Pancreas (tissue), 10 donors: Measurements from ENCODE around the gene PABPC3. TPM values are rescaled to one million over a fixed set of nuclear protein-coding genes. Genes with fewer than 3 reads are reported as not detected.

Source experiments
- ATAC-seq, 4 donors: fragments of 200-7000 bp; cut with Tn5 transposase; one replicate each; pipeline versions ENCODE4 v1.8.0 to v1.9.1; 2020; ENCODE audit warnings: mild to moderate bottlenecking in 4 of 4, moderate library complexity in 4 of 4
- DNase-seq, 6 donors: peaks; one replicate each; pipeline ENCODE4 v3.0.0-alpha.2; 2020
- FAIRE-seq: peaks from 2 replicates; lab custom pipeline; 2012; peaks lifted over from hg19 to GRCh38; lab: Jason Lieb, UNC
- H3K27ac ChIP-seq, 4 donors: fragments of 200-600 bp; sonication (generic); 1 replicate in 3 of 4; 2 replicates in 1 of 4; pipeline versions ENCODE4 v1.5.0 to v1.8.0; 2020
- H3K27me3 ChIP-seq, 4 donors: fragments of 200-600 bp; one replicate each; pipeline ENCODE4 v1.8.0; 2021
- H3K36me3 ChIP-seq, 3 donors: fragments of 200-600 bp; sonication (generic) in 1 of 3; one replicate each; pipeline versions ENCODE4 v1.5.0 to v1.8.0; 2020 to 2021
- H3K4me1 ChIP-seq, 3 donors: fragments of 200-600 bp; one replicate each; pipeline ENCODE4 v1.8.0; 2021
- H3K4me3 ChIP-seq, 4 donors: fragments of 200-600 bp; sonication (generic) in 2 of 4; one replicate each; pipeline versions ENCODE4 v1.5.0 to v1.8.0; 2020 to 2021
- H3K9me3 ChIP-seq, 4 donors: fragments of 200-600 bp; one replicate each; pipeline ENCODE4 v1.8.0; 2021
- CTCF ChIP-seq, 4 donors: fragments of 200-600 bp; sonication (generic) in 3 of 4; IDR thresholded peaks; one replicate each; pipeline versions ENCODE4 v1.5.0 to v1.8.0; 2021; ENCODE audit warnings: antibody characterized with exemption in 4 of 4
- WGBS, 2 donors: extraction: QIAGEN DNeasy Blood & Tissue Kit; methylation state at CpG; one replicate each; pipeline ENCODE4 v1.1.7; 2013; 5-methylcytosine and 5-hydroxymethylcytosine counted together
- intact Hi-C, 3 donors: fragments of 100-400 bp; cut with DNase I; formaldehyde crosslinking; loops; one replicate each; pipeline versions ENCODE4 v1.11.1 to v1.14.2; 2022
- polyA plus RNA-seq, 2 donors: library from polyadenylated mRNA; stranded (reverse); fragments of 200-250 nt; gene quantifications; one replicate each; pipeline ENCODE4 v1.2.3, GENCODE V29; 2013
- total RNA-seq, 6 donors: library from RNA; stranded (reverse); fragmentation: NEBNext Ultra II Directional in 4 of 6; extraction: Animal tissue kit (Norgen Biotek cat#: 25700) in 4 of 6; gene quantifications; one replicate each; pipeline versions ENCODE4 v1.2.1 to v1.2.4, GENCODE V29; 2021 to 2023
- donor health status: healthy with polysubstance abuse.
- donor health status: DM: no; HTN: no; CAD: no; lungs with moderate emphysema.
- donor health status: DM: no; HTN: no; CAD: no.
- donor health status: control.
- donor health status: control.
- donor health status: Bipolar disorder and iron deficiency.
- donor health status: DM: yes; HTN: yes; CAD: no.
- donor health status: DM: no; HTN: no; CAD: no.
- donor health status: DM: no; HTN: no; CAD: no.
- donor health status: DM: yes; HTN: yes; CAD: no.

PABPC3 gene
- total RNA-seq (under 1 TPM in 5 of 6 donors, not detected in 1; 0.06 to 0.29 (median 0.19) TPM), polyA plus RNA-seq (under 1 TPM in 1 of 2 donors, not detected in 1; 0.07 TPM)

- FAIRE-seq (no peak), DNase-seq (no peak), ATAC-seq (no peak)
- TF ChIP-seq CTCF (IDR thresholded peaks at IDR 0.05) = no peak
- peak within 1 kb of the TSS in 1 of 4 donors; percentile 17 for H3K4me3 ChIP-seq
- peaks cover 0 to 7% (median 0%) of the 10 kb centered on the region in 4 donors for H3K27me3 ChIP-seq
- H3K36me3 ChIP-seq = no peaks in the 10 kb centered on the region
- H3K4me1 ChIP-seq = no peaks in the 10 kb centered on the region
- intact Hi-C loops = no loop called here
- 22 to 26% methylated on average over 50 of the region's 50 CpGs for WGBS, 2 donors
- no peaks in the 10 kb centered on the region for H3K9me3 ChIP-seq
- no peak within 1 kb of the TSS for H3K27ac ChIP-seq
Measured at GRCh38 chr13:25095851-25096453, at the start of gene PABPC3. Gene PABPC3, plus strand, starts transcription at chr13:25096136. Its CDS starts 63 bp downstream, at chr13:25096199.

- Histone ChIP-seq H3K4me1 (no peaks in the 10 kb centered on the region), H3K27me3 (peaks cover 0 to 11% (median 0%) of the 10 kb centered on the region in 4 donors)
Measured at GRCh38 chr13:25046274-25046984, 49.5 kb upstream of the PABPC3 start.

GRCh38 chr13:25046985-25047511 lies 48.9 kb upstream of the PABPC3 start:
- FAIRE-seq (no peak), DNase-seq (no peak), ATAC-seq (peak in 1 of 4 donors; percentile 39)
- WGBS, 2 donors = 1% methylated on average over 33 to 39 of the region's 39 CpGs
- TF ChIP-seq CTCF (IDR thresholded peaks at IDR 0.05) = no peak
- Histone ChIP-seq H3K4me3 (peak overlapping the region in 2 of 4 donors; percentile 14 to 33), H3K9me3 (no peaks in the 10 kb centered on the region), H3K36me3 (no peaks in the 10 kb centered on the region), H3K4me1 (no peaks in the 10 kb centered on the region), H3K27ac (no peak overlapping the region), H3K27me3 (peaks cover 0 to 11% (median 0%) of the 10 kb centered on the region in 4 donors)
- intact Hi-C loops = no loop called here

More at GRCh38 chr13:25046274-25046984, 49.5 kb upstream of the PABPC3 start:
- Histone ChIP-seq H3K9me3 (no peaks in the 10 kb centered on the region), H3K36me3 (no peaks in the 10 kb centered on the region), H3K4me3 (peak overlapping the region in 2 of 4 donors; percentile 14 to 33), H3K27ac (no peak overlapping the region)
- ATAC-seq (no peak), DNase-seq (no peak), FAIRE-seq (no peak)
- 10 to 17% methylated on average over 22 to 24 of the region's 24 CpGs for WGBS, 2 donors
- intact Hi-C loops = no loop called here
- no peak for TF ChIP-seq CTCF (IDR thresholded peaks at IDR 0.05)

- H3K27ac ChIP-seq = no peak overlapping the region
- no peak overlapping the region for H3K4me3 ChIP-seq
- intact Hi-C loops = no loop called here
- no peaks in the 10 kb centered on the region for H3K9me3 ChIP-seq
- no peak for TF ChIP-seq CTCF (IDR thresholded peaks at IDR 0.05)
- H3K36me3 ChIP-seq = no peaks in the 10 kb centered on the region
- DNase-seq = no peak
- H3K27me3 ChIP-seq = peaks cover 0 to 11% (median 0%) of the 10 kb centered on the region in 4 donors
- ATAC-seq = no peak
- FAIRE-seq = no peak
- no peaks in the 10 kb centered on the region for H3K4me1 ChIP-seq
- 27 to 33% methylated on average over 1 of the region's 1 CpG for WGBS, 2 donors
Measured at GRCh38 chr13:25051065-25051464, 44.9 kb upstream of the PABPC3 start.
